SK-N-DZ (cell line): ENCODE results near the gene MYO5A.
"Not testable (repeated sequence)": the region's sequence is repeated elsewhere in the genome, so short reads cannot be mapped to it uniquely, and the experiment has no call there.

Experiments
- DNase-seq: peaks from one replicate; pipeline ENCODE4 v3.0.0-alpha.2; 2015; ENCODE audit warnings: low spot score

The MYO5A gene

DNA sequence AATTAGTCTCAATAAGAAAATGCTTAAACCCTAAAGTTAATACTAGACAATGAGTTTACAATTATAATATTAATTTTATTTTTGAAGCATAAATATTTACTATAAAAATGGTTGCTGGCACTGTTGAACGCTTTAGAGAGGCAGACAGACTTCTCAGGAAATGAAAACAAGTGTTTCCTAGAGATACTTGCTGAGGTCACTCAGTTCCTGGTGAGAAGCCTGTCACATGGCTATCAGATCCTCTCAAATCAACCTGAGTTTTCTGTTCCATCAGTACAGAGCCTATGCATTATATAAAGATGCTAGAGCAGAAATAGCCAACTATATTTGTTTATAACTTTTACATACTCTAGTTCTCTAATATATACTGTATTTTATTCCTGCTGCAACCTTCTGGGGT is 109.2 kb downstream of the MYO5A start:
- no peak for DNase-seq

GRCh38 chr15:52417957-52418356 is 110.7 kb downstream of the MYO5A start:
- DNase-seq: no peak

GRCh38 chr15:52417521-52417920 is 111.2 kb downstream of the MYO5A start:
- no peak for DNase-seq

GRCh38 chr15:52416566-52416965 is 112.1 kb downstream of the MYO5A start:
- not testable (repeated sequence) for DNase-seq

GRCh38 chr15:52415628-52416027 is 113.1 kb downstream of the MYO5A start:
- DNase-seq: no peak

DNA sequence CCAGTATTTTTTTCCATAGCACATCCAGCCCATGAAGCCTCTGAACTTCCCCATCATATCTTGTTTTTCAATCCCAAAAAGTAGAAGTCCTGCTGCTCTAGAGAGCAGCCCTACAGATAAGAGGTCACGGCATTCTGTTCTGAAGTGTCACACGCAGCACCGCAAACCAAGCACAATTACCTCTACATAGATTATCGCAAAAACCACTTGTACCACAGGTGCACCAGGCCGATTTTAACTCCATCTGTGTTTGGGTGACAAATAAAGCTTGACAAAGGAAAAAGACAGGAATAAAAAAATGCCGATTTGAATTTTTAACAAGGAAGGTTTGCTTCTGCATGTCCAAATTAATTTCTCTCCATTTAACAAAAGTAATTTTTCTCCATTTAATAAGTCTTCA is 113.7 kb downstream of the MYO5A start:
- DNase-seq: no peak

GRCh38 chr15:52408823-52409222 is 119.9 kb downstream of the MYO5A start:
- DNase-seq: no peak

DNA sequence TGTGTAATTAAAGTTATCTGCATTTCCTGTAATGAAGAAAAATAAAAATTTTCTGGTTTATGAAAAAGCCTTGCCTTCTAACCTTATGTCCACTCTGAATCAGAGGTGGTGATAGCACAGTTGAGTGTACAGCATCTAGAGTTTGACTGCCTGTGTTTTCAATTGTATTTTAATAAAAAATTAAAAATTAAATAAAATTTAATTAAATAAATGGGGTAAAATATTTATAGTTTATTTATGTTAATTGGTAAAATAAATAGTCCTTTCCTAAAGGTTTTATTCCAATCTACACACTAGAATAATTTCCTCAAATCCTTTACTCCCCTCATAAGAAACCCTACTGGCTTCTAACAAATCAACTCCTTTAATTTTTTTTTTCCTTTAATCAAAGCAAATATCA is 121.3 kb downstream of the MYO5A start:
- DNase-seq: no peak

- DNase-seq: no peak
These were observed 122.1 kb downstream of the MYO5A start for GRCh38 chr15:52406601-52407000.

GRCh38 chr15:52405856-52406255 is 122.8 kb downstream of the MYO5A start:
- no peak for DNase-seq

DNA sequence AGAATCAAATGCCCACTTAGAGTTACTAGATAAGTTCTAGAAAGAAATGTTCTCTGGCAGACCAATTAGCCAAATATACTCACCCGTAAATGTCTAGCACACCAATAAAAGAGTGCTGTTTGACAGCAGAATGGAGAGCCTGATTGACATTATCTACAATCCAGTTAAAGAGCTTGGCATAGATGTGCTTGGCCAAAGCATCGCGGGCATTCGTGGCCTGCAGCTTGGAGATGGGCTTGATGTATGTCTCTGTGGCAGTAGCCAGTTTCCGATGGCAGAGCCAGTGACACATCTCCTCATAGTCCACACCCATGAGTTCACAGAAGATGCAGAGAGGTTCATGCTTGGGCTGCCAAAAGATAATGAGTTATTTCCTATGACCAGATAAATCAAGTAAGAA is 131.6 kb downstream of the MYO5A start:
- DNase-seq: no peak

GRCh38 chr15:52394118-52394517 is 134.6 kb downstream of the MYO5A start:
- DNase-seq: no peak

GRCh38 chr15:52392008-52392687 is 136.5 kb downstream of the MYO5A start:
- no peak for DNase-seq

DNA sequence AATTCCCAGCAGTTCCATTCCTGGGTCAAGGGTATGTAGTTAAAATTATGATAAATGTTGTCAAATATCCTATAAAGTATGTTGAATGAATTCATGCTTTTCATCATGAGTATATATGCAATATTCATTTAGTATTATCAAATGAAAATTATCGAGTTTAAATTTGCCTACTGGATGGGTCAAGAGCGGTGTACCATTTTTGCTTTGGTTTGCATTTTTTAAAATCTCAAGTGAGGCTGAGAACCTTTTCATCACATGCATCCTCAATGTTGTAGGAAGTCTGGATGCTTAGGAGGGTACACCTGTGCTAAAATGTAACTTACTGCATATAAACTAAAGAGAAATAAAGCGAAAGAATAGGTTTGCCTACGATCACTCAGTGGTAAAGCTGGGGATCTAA is 137.6 kb downstream of the MYO5A start:
- no peak for DNase-seq

- DNase-seq: no peak
These were observed 143.0 kb downstream of the MYO5A start for GRCh38 chr15:52385670-52386069.

GRCh38 chr15:52383100-52383588 is 145.5 kb downstream of the MYO5A start:
- DNase-seq: no peak

- no peak for DNase-seq
These were observed 146.0 kb downstream of the MYO5A start for GRCh38 chr15:52382647-52383046.

DNA sequence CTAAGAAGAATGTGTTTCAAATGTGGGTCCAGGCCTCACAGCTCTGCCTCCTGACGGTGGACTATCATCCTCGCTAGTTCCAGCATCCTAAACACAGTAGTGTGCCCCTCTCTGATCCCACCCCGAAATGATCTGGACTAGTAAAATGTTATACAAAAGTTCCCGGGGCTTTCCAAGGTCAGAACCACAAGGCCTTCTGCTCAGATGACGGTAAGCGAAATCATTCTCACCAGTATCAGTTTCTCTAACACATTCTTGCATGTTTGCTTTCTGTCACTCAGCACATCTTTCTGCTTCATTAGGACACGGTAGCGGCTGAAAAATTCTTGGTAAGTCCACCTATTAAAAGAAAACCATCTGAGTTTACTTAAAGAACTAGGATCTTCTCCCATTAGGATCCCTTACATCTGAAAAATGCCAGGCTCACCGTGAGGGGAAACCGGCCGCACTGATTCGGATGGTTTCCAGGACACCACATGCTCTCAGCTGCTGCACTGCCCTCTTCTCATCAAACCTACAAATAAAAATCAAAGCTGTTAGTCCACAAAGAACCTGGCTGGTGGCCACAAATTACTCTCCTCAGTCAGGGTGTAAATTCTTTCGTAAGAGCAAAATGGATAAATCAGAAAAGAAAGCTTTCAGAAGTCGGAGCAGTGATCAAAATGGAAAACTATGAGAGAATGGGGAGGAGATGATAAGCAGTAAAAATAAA is 149.1 kb downstream of the MYO5A start:
- DNase-seq: no peak

GRCh38 chr15:52378746-52379394 is 149.8 kb downstream of the MYO5A start:
- no peak for DNase-seq

GRCh38 chr15:52370010-52370409 is 158.7 kb downstream of the MYO5A start:
- no peak for DNase-seq

DNA sequence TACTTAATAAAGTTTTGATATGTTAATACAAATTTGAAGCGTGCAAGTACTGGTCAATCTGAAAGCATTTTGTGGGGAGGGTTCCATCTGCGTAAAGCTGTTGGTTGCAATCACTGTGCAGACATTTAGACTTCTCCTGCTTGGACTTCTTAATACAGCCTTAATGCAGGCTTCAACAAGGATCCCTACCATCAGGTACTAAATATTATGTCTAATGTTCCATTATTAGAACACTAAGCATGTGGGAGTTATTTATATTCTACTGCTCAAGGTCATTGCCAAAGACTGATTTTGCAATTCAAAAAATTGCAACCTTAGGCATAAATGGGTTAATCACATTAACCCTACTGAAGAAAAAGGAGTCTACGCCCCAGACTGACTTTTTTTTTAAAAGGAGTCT is 159.2 kb downstream of the MYO5A start:
- no peak for DNase-seq

DNA sequence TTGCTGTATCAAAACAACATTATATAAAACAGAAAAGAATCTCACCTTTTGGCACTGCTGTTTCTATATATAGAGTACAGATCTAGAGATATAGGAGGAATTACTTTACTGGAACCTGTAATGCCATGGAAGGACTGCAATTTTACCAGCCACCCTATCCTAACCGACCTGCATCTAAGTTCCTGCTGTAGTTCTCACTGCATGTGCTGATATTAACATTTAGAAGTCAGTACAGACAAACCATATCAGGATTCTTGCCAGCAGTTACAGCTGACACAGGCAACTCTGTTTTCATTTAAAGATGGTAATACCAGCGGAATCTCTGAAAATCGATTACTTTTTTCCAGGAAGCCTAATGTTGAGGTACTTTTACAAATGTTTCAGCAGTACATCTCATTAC is 159.7 kb downstream of the MYO5A start:
- DNase-seq: no peak

- no peak for DNase-seq
These were observed 160.3 kb downstream of the MYO5A start for GRCh38 chr15:52368402-52368801.
